Measurements from ENCODE around the gene ATP8B1.

The ATP8B1 gene

DNA sequence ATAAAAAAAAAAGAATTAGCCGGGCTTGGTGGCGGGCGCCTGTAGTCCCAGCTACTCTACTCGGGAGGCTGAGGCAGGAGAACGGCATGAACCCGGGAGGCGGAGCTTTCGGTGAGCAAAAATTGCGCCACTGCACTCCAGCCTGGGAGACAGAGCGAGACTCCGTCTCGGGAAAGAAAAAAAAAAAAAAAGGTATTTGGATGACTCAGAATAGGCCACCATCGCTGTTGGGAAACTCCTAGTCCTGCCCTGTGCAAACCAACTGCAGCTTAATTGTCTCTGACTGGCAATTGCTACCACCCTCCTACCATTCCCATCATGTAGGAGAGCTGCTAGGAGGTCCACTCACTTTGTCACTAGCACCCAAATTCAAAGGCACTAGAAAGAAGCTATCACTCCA is 43.5 kb downstream of the ATP8B1 start:
- Histone ChIP-seq H3K79me2 (ENCODE audit: insufficient read depth, low read length) (no peaks in the 10 kb centered on the region), H3K4me3 (ENCODE audit: insufficient read depth, low read length, poor library complexity, severe bottlenecking) (no peak overlapping the region)

DNA sequence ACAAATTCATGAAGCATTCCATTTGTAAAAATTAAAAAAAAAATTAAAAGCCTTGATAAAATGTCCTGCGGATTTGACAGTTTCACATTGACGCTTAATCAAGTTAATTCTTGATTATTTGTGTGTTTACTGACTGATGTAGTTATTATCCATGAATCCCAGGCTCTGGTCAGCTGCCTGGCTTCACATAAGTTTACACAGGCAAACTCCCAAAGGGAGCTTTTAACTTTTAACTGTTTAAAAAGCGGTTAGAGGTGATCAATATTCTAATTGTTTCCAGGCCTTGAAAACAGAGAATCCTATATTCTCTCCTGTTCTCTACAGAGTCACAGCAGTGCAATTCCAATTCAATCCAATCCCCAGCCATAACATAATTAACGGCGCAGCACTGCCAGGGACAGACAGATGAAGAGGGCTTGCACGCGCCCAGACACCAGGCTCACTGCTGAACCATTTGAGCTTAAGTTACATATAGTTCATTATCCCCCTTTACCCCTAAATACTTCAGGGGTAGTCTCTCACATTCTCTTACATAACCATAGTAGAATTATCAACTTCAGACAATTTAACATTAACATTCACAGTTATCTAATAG is 47.5 kb downstream of the ATP8B1 start:
- H3K36me3 ChIP-seq (ENCODE audit: low read length) = no peaks in the 10 kb centered on the region
- TF ChIP-seq, protein P1, sequence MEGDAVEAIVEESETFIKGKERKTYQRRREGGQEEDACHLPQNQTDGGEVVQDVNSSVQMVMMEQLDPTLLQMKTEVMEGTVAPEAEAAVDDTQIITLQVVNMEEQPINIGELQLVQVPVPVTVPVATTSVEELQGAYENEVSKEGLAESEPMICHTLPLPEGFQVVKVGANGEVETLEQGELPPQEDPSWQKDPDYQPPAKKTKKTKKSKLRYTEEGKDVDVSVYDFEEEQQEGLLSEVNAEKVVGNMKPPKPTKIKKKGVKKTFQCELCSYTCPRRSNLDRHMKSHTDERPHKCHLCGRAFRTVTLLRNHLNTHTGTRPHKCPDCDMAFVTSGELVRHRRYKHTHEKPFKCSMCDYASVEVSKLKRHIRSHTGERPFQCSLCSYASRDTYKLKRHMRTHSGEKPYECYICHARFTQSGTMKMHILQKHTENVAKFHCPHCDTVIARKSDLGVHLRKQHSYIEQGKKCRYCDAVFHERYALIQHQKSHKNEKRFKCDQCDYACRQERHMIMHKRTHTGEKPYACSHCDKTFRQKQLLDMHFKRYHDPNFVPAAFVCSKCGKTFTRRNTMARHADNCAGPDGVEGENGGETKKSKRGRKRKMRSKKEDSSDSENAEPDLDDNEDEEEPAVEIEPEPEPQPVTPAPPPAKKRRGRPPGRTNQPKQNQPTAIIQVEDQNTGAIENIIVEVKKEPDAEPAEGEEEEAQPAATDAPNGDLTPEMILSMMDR (IDR thresholded peaks at IDR 0.05; ENCODE audit: insufficient read depth, low read length, poor library complexity, severe bottlenecking) = no peak
- no peak for TF ChIP-seq EZH2phosphoT487 (conservative IDR thresholded peaks at IDR 0.05; ENCODE audit: low read length)
- no peak overlapping the region for H3K4me3 ChIP-seq (ENCODE audit: insufficient read depth, low read length, poor library complexity, severe bottlenecking)
- H4K20me1 ChIP-seq (ENCODE audit: low read depth, low read length) = peaks cover 5% of the 10 kb centered on the region; the same call in 1 of the 2 replicates
- no peak overlapping the region for H3K9ac ChIP-seq (ENCODE audit: low read length)
- H3K79me2 ChIP-seq (ENCODE audit: insufficient read depth, low read length) = no peaks in the 10 kb centered on the region
- H2AFZ ChIP-seq (ENCODE audit: low read depth, low read length, severe bottlenecking) = no peak overlapping the region
- no peaks in the 10 kb centered on the region for H3F3A ChIP-seq (ENCODE audit: insufficient read depth)
- H3K27ac ChIP-seq (ENCODE audit: low read depth, low read length) = no peak overlapping the region
- H3K9me3 ChIP-seq (ENCODE audit: insufficient read depth, low read length) = no peaks in the 10 kb centered on the region
- no peaks in the 10 kb centered on the region for H3K9me2 ChIP-seq (replicated peaks; ENCODE audit: insufficient read depth, low read length)
- H3K27me3 ChIP-seq (ENCODE audit: low read length) = no peaks in the 10 kb centered on the region
- H3K4me2 ChIP-seq (ENCODE audit: low read depth, low read length, poor library complexity, severe bottlenecking) = no peak overlapping the region

More for the DNA sequence above, 43.5 kb downstream of the ATP8B1 start:
- H3K4me2 ChIP-seq (ENCODE audit: low read depth, low read length, poor library complexity, severe bottlenecking) = no peak overlapping the region
- H3K27me3 ChIP-seq (ENCODE audit: low read length) = no peaks in the 10 kb centered on the region
- no peaks in the 10 kb centered on the region for H3K9me2 ChIP-seq (replicated peaks; ENCODE audit: insufficient read depth, low read length)
- no peaks in the 10 kb centered on the region for H3K9me3 ChIP-seq (ENCODE audit: insufficient read depth, low read length)
- H3K36me3 ChIP-seq (ENCODE audit: low read length) = no peaks in the 10 kb centered on the region
- no peak overlapping the region for H2AFZ ChIP-seq (ENCODE audit: low read depth, low read length, severe bottlenecking)
- H3K9ac ChIP-seq (ENCODE audit: low read length) = no peak overlapping the region
- H3F3A ChIP-seq (ENCODE audit: insufficient read depth) = no peaks in the 10 kb centered on the region
- TF ChIP-seq, protein P1 (IDR thresholded peaks at IDR 0.05; ENCODE audit: insufficient read depth, low read length, poor library complexity, severe bottlenecking) = no peak
- TF ChIP-seq EZH2phosphoT487 (conservative IDR thresholded peaks at IDR 0.05; ENCODE audit: low read length) = no peak
- no peak overlapping the region for H3K27ac ChIP-seq (ENCODE audit: low read depth, low read length)
- H4K20me1 ChIP-seq (ENCODE audit: low read depth, low read length) = no peaks in the 10 kb centered on the region; the same call in 1 of the 2 replicates

DNA sequence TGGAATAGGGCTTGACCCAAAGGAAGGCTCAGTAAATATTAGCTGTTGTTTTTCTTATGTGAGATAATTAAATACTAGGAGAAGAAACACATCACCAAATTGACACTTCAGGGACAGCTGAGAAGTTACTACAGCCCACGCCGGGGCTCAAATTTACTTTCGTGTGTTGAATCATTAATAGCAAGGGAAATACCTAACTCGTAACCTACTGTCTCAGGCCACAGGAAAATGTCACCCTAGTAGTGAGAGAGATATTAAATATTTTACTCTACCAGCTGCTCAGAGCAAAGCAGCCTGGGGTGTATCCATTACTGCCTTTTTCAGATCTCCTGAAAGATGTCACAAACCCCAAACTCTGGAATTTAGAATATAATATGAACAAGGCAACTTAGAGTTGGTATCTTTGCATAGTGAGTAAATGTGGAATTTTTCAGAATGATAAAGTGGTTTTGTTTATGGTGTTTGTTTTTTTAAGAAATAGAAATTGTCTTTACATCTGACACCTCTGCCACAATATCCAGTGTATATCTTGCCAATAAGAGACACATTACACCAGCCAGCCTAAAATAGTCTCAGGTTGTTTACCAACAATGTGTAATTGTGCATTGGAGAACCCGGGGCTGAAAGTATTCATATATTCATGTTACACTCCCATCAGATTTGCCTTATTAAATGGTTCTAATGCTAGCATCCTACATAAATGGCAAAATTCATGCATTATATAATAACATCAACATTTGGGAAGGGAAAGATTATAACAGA is 48.4 kb downstream of the ATP8B1 start:
- TF ChIP-seq EZH2phosphoT487 (conservative IDR thresholded peaks at IDR 0.05; ENCODE audit: low read length) = no peak
- TF ChIP-seq, protein P1 (IDR thresholded peaks at IDR 0.05; ENCODE audit: insufficient read depth, low read length, poor library complexity, severe bottlenecking) = no peak
- Histone ChIP-seq H3K9me2 (replicated peaks; ENCODE audit: insufficient read depth, low read length) (no peaks in the 10 kb centered on the region), H3K79me2 (ENCODE audit: insufficient read depth, low read length) (no peaks in the 10 kb centered on the region)

More for the DNA sequence above, 48.4 kb downstream of the ATP8B1 start:
- H3K36me3 ChIP-seq (ENCODE audit: low read length) = no peaks in the 10 kb centered on the region
- no peak overlapping the region for H2AFZ ChIP-seq (ENCODE audit: low read depth, low read length, severe bottlenecking)
- no peak overlapping the region for H3K9ac ChIP-seq (ENCODE audit: low read length)
- H3K4me3 ChIP-seq (ENCODE audit: insufficient read depth, low read length, poor library complexity, severe bottlenecking) = no peak overlapping the region
- no peak overlapping the region for H3K4me2 ChIP-seq (ENCODE audit: low read depth, low read length, poor library complexity, severe bottlenecking)
- H3F3A ChIP-seq (ENCODE audit: insufficient read depth) = no peaks in the 10 kb centered on the region
- peaks cover 5% of the 10 kb centered on the region; the same call in 1 of the 2 replicates for H4K20me1 ChIP-seq (ENCODE audit: low read depth, low read length)
- H3K27me3 ChIP-seq (ENCODE audit: low read length) = no peaks in the 10 kb centered on the region
- no peak overlapping the region for H3K27ac ChIP-seq (ENCODE audit: low read depth, low read length)
- no peaks in the 10 kb centered on the region for H3K9me3 ChIP-seq (ENCODE audit: insufficient read depth, low read length)

Data from SU-DHL-6 (cell line).